Stimulated activated CD4-positive, alpha-beta T cell treated with anti-CD3 and anti-CD28 coated beads, Interleukin-2, amount 100 ng/mL, for 4 hours (primary cell): Measurements from ENCODE around the gene RAI1.
"Not testable (repeated sequence)": the region's sequence is repeated elsewhere in the genome, so short reads cannot be mapped to it uniquely, and the experiment has no call there.

Experiments used
- DNase-seq: peaks from one replicate; pipeline ENCODE4 v3.0.0-alpha.2; 2020; ENCODE audit warnings: low read depth

The RAI1 gene

DNA sequence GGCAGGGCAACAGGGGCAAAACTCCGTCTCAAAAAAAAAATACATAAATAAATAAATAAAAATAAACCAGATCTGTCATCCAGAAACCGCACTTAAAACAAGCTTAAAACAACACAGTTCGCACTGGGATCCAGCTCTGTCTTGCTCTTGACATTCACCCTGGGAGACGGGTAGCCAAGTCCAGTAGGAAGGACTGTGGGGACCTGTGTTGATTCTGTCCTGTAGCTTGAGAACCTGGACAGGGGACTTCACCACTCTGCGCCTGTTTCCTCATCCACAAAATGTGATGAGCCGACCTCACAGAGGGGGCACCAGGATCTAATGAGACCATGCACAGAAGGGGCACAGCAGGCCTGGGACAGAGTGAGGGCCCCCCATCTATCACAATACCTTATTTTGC is 1.5 kb upstream of the RAI1 start:
- no peak for DNase-seq

DNA sequence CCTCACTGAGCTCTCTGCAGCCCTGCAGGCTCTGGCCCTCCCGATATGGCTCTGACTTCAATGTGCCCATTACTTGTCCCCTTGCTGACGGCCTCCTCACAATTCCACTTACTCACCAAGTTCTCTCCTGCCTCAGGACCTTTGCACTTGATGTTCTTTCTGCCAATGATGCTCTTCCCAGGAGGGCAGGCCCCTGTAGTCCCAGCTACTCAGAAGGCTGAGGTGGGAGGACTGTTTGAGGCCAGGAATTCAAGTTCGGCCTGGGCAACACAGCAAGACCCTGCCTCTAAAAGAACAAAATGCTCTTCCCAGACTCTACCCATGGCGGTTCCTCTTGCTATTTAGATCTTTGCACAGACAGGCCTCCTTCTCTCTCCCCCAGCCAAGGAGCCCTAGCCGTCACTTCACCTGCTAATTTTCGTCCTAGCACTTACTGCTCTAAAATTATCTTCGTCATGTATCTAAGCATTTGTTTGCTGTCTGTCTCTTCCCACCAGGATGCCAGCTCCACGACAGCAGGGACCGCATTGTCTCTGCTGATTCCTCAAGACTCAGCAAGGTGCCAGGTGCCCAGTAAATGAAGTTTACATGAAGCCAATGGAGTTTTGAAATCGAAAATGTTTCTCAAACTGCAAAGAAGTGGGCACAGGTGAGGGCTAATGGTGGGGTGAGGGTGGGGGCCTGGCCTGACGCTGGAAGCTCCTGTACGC is 626 bp upstream of the RAI1 start:
- DNase-seq: no peak

DNA sequence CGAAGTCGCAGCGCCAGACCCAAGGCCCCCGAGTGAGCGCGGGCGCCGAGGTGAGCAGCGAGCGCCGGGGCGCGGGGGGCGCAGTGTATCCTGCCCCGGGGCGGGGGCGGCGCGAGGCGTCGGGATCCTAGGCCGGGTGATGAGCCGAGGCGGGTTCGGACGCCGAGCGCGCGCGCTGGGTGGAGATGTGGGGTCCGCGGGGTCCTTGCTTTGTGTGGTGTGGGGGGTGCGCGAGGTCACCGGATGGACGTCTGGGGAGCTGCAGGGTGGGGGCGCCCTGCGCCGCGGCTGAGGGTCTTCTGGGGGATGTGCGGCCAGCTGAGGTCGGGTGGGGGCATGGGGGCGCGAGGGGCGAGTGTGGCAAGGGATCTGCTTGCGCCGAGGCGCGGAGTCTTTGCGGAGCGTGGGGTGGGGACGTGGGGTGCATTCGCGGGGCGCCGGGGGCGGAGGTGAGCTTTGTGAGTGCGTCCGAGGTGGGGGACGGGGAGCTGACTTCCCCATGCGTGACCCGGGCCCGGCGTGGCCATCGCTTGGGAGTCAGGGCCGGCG is 560 bp downstream of the RAI1 start:
- peak; percentile 32 for DNase-seq

DNA sequence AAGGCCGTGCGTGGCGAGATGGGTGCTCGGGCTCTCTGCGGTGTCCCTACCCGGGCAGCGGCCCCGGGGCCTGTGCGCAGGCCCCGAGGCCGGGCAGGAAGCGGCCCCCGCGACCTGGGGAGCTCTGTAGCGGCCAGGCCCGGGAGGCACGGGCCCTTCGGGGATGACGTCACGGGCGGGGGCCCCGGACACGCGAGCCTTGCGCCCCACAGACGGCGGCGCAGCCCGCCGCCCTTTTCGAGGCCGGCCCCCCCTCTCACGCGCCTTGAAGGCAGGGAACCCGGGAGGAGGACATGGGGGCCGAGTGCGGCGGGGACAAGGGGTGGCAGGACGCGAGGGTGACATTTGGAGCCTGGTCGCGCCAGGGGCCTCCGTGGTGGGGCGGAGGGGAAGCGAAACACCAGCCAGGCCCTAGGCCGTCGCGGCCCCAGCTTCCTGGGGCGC is 1.1 kb downstream of the RAI1 start:
- DNase-seq: peak; percentile 30

DNA sequence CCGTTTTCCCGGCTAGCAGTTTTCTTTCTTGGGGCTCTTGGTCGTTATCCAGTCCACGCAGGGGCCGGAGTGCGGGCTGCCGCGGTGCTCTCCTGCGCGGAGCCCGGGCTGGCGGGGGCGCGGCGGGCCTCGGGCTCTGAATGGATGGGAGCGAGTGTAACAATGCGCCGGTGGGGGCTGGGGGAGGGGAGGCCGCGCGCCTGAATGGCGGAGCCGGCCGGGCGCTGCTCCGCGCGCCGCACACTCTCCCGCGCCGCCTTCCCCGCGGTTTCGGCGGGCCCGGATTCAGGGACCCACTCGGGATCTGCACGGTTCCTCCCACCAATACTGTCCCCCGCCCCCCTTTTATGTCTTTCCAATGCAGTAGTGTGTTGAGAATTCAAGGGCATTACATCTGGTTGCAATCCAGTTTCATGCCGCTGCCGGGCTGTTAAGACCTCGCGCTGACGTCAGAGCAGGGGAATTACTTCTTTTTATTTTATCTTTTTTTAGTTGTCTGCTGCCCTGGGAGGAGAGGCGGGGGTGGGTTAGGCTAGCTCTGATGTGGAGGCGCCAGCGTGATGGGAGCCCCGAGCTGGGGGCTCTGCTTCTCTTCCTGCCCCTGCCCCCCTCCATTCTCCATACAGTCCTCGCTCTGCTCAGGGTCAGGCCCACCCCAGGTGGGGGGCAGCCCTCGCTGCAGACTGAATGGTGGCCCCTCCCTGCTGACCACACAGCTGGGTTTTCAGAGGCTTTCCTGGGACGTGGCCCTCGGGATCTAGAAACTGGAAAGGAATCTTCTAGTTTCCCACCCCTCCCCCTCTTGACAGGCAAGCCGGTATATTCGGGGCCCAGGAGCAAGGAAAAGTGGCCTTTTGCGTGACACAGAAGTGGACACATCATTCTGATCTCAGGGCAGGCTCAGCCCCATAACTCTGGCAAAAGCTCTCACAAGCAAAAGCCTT is 1.8 kb downstream of the RAI1 start:
- DNase-seq: peak; percentile 64

DNA sequence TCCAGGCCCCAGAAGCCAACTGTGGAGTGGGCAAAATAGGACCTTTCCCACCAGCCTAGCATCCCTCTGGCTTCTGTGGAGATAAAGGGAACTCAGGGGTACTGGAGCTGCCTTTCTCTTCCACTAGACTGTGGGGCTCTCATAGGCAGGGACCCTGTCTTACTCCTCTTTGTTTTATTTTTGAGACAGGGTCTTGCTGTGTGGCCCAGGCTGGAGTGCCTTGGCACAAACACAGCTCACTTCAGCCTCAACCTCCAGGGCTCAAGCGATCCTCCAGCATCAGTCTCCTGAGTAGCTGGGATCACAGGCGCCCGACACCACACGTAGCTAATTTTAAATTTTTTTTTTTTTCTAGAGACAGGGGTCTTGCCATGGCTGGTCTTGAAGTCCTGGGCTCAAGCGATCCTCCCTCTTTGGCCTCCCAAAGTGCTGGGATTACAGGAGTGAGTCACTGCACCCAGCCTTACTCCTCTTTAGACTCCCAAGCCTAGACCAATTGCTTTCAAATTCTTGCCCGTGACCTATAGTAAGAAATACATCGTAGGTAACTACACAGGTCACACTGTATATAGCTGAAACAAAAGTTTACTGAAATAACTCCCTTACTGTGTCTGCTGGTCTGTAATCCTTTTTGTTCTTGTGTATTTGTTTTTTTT is 2.6 kb downstream of the RAI1 start:
- no peak for DNase-seq

DNA sequence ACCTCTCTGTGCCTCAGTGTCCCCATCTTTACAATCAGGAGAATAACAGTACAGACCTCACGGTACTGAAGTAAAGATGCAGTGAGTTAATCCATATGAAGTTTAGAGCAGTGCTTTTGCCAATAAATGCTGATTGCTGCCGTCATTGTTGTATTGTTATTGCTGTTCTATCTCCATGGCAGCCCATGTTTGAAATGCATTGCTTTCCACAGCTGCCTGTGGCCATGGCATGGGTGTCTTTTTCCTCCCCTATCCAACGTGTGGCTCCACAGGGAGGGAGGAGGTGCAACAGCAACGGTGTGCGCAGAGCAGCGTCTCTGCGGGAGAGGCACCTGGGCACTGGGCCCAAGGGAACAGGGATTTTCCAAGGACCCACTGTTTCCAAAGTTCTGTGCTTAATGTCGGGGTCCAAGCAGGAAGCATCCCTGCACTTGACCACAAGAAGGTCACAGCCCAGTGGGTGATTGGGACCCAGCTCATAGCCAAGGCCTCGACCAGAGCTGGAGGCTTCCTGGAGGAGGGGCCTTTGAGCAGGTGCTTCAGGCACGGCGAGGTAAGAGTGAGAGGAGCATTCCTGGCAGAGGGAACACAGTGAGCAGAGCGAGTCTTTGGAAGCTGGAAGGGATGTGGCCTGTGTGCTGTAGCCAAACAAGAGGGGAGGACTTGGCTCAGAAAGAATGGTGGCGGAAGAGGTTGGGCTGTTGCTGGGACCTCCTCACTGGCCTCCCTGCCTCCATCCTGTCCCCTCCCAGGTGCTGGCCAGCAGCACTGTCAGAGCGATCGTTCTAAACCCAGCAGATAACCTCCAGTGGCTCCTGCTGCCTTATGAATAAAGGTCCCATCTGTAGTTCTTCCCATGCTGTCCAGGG is 3.9 kb downstream of the RAI1 start:
- DNase-seq: no peak

DNA sequence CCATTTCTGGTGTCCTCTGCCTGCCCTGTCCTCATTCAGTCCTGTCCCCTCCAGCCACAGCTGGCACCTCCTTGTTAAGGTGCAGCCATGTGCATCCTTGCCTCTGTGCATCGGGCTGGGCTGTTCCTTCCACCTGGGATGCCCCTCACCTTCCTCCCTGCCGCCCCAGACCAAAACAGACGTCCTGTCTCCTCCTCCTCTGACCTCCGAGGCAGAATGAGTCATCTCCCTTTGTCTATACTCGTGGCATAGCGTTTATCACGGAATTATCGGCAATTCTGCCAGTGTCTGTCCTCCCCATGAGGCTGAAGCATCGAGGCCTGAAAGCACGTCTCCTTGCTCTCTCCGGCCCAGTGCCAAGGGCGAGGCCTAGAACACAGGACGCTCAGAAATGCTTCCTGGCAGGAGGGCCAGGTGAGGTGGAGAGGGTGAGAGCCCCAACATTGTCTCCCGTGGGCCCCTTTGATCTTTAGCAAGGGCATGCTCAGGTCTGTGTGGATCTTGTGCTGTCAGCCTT is 4.6 kb downstream of the RAI1 start:
- no peak for DNase-seq

DNA sequence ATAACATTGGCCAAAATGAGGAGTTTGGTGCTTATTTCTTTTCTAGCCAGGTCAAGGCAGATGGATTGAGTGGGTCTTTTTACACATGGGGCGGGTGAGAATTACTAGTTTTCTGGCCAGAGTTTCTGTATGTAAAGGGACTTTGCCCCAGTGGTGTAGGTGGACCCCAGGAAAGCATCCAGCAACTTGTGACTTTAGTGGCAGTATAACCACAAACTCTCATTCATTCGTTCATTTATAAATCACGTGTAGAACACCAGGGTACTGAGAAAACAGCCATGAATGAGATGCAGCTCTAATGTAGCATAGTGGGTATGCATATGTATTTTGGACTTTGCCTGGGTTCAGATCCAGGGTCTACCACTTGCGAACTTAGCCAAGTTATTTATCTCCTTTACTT is 8.1 kb downstream of the RAI1 start:
- no peak for DNase-seq

DNA sequence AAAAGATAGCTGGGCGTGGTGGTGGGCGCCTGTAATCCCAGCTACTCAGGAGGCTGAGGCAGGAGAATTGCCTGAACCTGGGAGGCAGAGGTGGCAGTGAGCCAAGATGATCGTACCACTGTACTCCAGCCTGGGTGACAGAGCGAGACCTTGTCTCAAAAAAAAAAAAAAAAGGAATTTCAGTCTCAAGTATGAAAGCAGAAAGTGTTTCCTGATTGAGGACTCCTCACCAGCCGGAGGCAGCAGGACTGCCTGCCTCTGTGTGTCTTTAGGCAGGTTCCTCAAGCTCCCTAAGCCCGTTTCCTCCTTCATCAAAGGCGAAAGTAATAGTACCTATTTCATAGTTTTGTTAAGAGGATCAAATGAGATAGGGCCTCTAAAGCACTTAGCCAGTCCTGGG is 9.0 kb downstream of the RAI1 start:
- DNase-seq: not testable (repeated sequence)

DNA sequence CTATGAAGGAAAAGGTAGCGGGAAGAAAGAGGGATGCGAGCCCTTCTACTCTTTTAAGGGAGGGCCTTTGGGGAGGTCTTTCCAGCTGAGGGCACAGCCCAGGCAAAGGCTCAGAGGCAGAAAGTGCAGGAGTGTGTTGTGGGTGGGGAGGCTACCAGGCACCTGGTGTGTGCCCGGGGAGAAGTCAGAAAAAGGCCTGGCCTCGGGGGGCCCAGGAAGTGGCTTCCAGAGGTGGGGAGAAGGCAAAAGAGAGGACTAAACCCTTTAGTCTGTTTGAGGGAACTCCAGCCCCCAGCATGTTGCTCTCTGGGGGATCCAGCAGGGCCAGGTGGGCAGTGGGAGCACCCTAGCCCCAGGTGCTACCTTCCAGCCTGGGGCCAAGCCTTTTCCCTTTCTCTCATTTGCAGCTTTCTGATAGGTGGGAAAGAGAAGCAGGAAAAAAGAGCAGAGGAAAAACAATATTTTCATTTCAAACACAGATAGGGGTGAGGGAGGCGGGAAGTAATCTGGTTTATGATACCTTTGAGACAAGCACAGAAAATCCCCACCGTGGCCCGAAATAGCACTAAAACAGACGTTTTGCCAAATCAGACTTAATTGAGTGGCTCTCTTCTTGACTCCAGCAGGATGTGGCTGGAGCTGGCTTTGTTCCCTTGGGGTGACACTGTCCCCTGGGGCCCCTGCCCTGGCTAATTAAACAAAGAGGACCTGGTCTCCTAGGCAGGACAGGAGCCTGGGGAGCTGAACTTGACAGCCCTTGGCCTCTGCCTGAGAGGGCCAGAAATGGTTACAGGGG is 10.4 kb downstream of the RAI1 start:
- DNase-seq: no peak

DNA sequence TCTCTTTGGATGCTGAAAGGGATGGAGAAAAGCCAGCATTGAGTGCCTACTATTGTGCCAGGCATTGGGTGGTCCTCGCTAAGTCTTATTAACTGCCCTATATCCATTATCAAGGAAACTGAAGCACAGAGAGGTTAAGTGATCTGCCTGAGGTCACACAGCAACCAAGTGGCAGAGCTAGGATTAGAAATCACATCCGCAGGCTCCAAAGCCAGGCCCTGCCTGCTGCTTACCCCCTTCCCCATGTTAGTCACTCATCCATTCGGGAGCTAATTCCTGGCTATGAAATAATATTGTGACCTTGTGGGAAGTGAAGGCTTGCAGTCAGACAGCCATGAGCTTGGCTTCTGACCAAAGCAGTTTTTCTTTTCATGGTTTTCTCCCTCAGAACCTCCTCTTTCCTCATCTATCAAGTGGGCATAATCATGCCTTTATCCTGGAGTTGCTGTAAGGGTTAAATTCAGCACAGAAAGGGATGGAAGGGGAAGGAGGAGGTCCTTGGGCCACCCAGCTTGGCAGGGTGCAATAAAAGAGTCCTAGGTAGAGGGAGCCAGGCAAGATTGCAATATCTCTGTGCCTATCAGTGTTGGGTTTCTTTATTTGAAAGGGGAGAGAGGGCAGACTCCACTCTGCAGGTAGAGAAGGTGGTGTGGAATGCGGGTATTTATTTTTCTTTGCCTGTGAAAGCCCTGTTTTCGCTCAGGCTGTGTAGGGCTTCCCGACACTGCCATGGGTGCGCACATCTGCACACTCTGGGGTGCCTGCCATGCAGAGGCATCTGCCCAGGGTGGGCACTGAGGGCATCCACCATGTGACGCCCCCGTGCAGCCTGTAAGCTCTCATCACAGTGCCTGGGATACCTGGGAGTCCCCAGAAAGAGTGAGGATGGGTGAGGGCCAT is 11.3 kb downstream of the RAI1 start:
- DNase-seq: no peak

DNA sequence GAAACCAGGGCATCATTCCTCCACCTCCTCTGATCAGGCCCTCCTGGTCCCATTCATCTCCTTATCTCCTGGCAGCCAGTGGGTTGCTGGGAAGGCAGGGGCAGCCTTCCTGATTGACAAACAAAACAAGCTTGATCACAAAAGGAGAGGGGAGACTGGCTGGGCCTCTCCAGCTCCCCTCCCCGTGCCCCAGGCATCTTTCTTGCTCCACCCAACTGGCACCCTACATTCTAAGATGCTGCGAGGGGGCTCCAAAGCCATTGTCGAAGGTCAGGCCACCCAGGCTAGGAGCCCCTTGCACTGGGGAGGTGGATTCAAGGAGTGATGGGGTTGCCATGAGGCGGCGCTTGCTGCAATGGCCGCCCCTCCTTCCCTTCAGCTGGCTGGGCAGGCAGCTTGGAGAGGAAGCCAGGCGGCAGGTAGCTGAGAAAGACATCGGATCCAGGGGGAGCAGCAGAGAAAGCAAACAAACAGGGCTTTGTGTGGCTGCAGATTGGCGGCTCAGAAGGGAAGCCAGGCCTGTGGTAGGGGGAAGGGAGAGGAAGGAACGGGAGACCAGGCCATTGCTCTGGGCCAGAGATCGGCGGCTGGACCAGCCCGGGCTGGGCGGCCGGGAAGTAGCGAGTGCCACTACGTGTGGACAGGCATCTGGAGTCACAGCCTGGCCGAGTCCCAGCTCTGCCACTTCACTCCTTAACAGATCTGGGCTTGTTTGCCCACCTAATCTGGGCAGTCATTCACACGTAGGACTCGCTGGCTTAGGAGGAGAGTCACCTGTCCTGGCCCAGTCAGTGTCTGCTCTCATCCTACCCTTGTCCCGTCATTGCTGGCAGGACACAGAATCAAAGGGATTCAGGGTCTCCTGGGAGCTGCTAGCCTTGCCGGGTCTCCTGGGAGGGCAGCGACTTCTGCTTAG is 12.3 kb downstream of the RAI1 start:
- DNase-seq: no peak

DNA sequence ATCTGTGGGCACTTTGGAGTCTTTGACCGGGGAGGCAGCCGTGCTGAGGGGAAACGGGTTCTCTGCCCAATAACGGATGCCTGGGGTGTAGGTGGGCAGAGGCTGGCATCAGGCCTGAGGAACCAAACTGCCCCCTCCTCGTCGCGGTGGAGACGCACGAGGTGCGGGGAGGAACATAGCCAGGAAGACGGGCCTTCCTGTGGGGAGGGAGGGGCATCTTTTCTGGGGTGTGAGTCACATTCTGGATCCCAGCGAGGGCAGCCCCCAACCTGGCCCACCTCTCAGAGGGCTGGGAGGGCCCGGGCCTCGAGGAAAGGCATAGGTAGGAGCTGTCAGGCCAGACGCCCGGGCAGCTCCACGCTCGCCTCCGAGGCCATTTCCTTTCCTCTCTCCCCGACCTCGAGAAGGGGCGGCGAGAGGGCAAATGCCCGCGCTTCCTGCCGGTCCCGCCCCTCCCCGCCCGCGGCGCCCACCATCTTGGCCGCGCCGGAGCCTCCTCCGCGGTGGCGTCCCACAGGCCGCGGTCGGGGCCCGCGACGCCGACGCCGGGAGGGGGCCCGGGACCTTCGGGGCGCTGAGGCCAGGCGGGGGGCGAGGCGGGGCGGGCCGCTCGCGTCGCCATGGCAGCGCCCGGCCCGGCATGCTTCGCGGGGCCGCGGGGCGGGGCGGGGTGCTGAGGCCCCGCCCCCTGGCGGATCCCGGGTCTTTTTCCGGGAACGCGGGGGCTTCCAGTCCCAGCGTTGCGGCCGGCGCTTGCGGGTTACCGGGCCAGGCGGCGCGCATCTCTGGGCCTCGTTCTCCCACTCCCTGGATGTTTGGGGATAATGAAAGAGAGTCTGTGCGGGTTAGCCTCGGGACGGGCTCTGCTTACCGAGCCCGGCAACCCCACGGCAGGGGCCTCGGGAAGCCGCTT is 13.2 kb downstream of the RAI1 start:
- peak; percentile 66 for DNase-seq

DNA sequence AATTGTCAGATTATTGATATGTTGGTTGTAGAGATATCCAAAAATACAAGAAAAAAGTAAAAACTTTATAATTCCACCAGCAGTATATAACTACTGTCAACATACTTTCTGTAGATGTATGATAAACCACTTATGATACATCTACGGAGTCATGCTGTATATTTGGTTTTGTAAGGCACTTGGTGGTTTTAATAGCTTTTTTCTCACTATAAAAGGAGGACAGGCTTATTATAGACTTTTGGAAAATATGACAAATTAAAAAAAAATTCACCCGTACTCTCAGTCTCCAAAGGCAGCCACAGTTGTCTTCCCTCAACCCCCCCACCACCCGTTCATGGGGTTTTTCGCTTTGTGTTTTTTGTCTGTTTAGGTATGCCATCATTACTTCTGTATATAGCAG is 14.8 kb downstream of the RAI1 start:
- DNase-seq: no peak

DNA sequence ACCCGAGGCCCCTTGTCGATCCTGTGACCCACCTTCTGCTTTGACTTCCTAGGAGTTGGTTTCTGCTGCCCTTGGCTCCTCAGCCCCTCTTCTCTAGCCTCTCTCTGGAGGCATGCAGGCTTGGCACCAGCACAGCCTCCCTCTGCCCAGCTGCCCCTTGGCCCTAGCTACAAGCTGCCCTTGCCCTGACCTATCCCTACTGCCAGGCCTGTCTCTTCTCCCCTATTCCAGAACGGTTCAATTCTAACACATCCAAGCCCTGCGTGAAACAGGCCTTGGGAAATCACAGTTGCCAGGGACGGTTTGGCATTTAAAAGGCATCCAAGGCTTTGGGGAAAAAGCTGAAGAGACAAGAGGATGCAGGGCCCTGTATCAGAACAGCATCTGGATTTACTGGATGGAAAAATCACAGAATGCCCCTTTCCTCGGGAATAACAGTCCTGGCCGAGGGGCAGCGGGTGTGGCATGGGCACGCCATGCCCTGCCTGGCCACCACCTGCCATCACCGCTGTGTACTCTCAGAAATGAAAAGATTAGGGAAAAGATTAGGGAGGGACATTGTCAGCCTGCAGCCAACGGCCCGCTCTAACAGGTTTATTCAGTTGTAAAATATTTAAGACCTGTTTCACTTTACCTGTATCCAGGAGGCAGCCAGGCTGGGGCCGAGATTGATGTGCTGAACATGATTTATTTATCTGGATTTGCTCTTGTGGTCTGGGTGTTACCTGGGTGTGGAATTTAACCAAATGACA is 15.8 kb downstream of the RAI1 start:
- DNase-seq: no peak
